GM12878 (cell line): ENCODE results near the gene MBD5.

ENCODE experiments used
- BHLHE40 ChIP-seq, 2 experiments: fragments of 450-650 bp in 1 of 2; IDR thresholded peaks; 2 replicates each; pipeline ENCODE4 v1.6.1; 2011 to 2017; ENCODE audit warnings: low read depth in 2 of 2, borderline replicate concordance in 1 of 2, improper control_type of control experiment in 1 of 2, low read length in 1 of 2, mild to moderate bottlenecking in 1 of 2
- JUNB ChIP-seq: IDR thresholded peaks from 2 replicates; pipeline ENCODE4 v1.6.1; 2016; ENCODE audit warnings: antibody characterized with exemption, mild to moderate bottlenecking
- KDM1A ChIP-seq: fragments of 200-600 bp; sonication (generic); IDR thresholded peaks from 2 replicates; pipeline ENCODE4 v1.6.1; 2016; ENCODE audit warnings: borderline replicate concordance
- RBBP5 ChIP-seq: fragments of 200-600 bp; sonication (generic); conservative IDR thresholded peaks from 2 replicates; pipeline ENCODE4 v1.6.1; 2016
- ZBTB33 ChIP-seq: fragments of 450-650 bp; IDR thresholded peaks from 2 replicates; pipeline ENCODE4 v1.6.1; 2017; ENCODE audit warnings: mild to moderate bottlenecking
- ZNF274 ChIP-seq: IDR thresholded peaks from one replicate; pipeline ENCODE4 v1.8.0; 2011; ENCODE audit not compliant: insufficient read length, insufficient read depth
- TF ChIP-seq, protein P1 (sequence below): IDR thresholded peaks from 2 replicates; pipeline ENCODE4 v1.6.1; 2011; ENCODE audit warnings: low read depth, low read length, improper control_type of control experiment, borderline replicate concordance
- TF ChIP-seq, protein P2 (sequence below), 3 experiments: IDR thresholded peaks in 2 of 3; conservative IDR thresholded peaks in 1 of 3; 2 replicates each; pipeline ENCODE4 v1.5.1; 2011; ENCODE audit warnings: low read depth in 3 of 3, low read length in 3 of 3, mild to moderate bottlenecking in 3 of 3, control low read depth in 2 of 3, moderate library complexity in 2 of 3, inconsistent platforms in 1 of 3, mixed read lengths in 1 of 3; ENCODE audit not compliant: control insufficient read depth in 2 of 3, insufficient read depth in 1 of 3; ENCODE audit errors: extremely low read depth in 1 of 3

DNA sequence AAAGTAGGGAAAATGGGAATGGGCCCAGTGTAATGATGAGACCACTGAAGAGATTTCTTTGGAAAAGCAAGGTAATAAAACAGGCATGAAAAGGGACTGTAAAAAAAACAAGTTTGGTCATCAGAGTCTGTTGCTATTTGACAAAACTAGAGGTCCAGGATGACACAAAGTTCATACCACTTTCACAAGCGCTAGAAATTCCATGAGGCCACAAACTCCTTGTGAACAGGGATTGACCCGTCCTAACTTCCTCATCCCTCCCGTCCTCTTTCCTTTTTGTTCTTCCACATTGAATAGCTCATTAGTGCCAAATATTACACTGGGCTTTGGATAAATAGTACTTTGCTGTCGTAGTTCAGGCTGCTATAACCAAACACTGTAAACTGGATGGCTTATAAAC is 434.9 kb downstream of the MBD5 start:
- no peak for TF ChIP-seq JUNB
- no peak for TF ChIP-seq KDM1A
- TF ChIP-seq ZNF274: no peak
- no peak for TF ChIP-seq BHLHE40 (IDR thresholded peaks at IDR 0.05; ENCODE audit: borderline replicate concordance in 1 of 2, low read depth in 2 of 2, low read length in 1 of 2)
- TF ChIP-seq, protein P1, sequence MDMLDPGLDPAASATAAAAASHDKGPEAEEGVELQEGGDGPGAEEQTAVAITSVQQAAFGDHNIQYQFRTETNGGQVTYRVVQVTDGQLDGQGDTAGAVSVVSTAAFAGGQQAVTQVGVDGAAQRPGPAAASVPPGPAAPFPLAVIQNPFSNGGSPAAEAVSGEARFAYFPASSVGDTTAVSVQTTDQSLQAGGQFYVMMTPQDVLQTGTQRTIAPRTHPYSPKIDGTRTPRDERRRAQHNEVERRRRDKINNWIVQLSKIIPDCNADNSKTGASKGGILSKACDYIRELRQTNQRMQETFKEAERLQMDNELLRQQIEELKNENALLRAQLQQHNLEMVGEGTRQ: no peak
- TF ChIP-seq, protein P2, sequence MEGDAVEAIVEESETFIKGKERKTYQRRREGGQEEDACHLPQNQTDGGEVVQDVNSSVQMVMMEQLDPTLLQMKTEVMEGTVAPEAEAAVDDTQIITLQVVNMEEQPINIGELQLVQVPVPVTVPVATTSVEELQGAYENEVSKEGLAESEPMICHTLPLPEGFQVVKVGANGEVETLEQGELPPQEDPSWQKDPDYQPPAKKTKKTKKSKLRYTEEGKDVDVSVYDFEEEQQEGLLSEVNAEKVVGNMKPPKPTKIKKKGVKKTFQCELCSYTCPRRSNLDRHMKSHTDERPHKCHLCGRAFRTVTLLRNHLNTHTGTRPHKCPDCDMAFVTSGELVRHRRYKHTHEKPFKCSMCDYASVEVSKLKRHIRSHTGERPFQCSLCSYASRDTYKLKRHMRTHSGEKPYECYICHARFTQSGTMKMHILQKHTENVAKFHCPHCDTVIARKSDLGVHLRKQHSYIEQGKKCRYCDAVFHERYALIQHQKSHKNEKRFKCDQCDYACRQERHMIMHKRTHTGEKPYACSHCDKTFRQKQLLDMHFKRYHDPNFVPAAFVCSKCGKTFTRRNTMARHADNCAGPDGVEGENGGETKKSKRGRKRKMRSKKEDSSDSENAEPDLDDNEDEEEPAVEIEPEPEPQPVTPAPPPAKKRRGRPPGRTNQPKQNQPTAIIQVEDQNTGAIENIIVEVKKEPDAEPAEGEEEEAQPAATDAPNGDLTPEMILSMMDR (IDR thresholded peaks at IDR 0.05 in 2 of 3, conservative IDR thresholded peaks at IDR 0.05 in 1 of 3; ENCODE audit: control insufficient read depth in 2 of 3, extremely low read depth in 1 of 3, insufficient read depth in 1 of 3, low read depth in 3 of 3, low read length in 3 of 3): no peak
- TF ChIP-seq ZBTB33: no peak
- no peak for TF ChIP-seq RBBP5
